Left renal cortex interstitium (tissue), 4 donors: ENCODE data around the gene KBTBD8. TPM values are rescaled to one million over a fixed set of nuclear protein-coding genes. Genes with fewer than 3 reads are reported as not detected.

Experiments
- DNase-seq, 4 donors: peaks; one replicate each; pipeline ENCODE4 v3.0.0-alpha.2; 2013; ENCODE audit warnings: low read depth in 4 of 4, low spot score in 2 of 4, missing footprints in 1 of 4
- polyA plus RNA-seq, 4 donors: library from polyadenylated mRNA; unstranded; fragments of 120-200 nt; gene quantifications; one replicate each; pipeline ENCODE4 v1.2.1, GENCODE V29; 2013; ENCODE audit not compliant: insufficient read length in 4 of 4

Gene KBTBD8, protein sequence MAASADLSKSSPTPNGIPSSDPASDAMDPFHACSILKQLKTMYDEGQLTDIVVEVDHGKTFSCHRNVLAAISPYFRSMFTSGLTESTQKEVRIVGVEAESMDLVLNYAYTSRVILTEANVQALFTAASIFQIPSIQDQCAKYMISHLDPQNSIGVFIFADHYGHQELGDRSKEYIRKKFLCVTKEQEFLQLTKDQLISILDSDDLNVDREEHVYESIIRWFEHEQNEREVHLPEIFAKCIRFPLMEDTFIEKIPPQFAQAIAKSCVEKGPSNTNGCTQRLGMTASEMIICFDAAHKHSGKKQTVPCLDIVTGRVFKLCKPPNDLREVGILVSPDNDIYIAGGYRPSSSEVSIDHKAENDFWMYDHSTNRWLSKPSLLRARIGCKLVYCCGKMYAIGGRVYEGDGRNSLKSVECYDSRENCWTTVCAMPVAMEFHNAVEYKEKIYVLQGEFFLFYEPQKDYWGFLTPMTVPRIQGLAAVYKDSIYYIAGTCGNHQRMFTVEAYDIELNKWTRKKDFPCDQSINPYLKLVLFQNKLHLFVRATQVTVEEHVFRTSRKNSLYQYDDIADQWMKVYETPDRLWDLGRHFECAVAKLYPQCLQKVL
- polyA plus RNA-seq: 1 to 10 TPM; 1.2 to 1.3 (median 1.2) TPM

- peak; percentile 94 to 98 (median 95) for DNase-seq
These were observed at the start of gene KBTBD8 for GRCh38 chr3:66998113-66998903. Gene KBTBD8, plus strand, starts transcription at chr3:66998307. Its CDS starts 49 bp downstream, at chr3:66998356.

DNA sequence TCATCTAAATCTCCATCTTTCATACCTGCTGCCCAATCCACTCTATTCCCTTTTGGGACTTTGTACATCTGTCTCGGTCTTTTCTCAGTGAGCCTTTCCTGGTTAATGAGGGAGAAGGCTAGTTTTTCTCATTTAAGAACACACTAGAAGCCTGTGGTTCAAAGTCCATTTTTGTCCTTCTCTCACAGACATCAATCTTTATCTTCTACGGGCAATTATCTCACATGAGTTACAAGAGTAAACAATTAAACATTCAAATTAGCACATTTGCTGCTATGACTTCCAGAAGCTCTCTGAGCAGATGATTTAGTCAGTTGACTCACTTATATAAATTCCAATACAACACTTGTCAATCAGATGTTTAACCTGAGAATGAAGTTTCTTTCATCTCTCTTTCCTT is 49.3 kb upstream of the KBTBD8 start:
- no peak for DNase-seq

DNA sequence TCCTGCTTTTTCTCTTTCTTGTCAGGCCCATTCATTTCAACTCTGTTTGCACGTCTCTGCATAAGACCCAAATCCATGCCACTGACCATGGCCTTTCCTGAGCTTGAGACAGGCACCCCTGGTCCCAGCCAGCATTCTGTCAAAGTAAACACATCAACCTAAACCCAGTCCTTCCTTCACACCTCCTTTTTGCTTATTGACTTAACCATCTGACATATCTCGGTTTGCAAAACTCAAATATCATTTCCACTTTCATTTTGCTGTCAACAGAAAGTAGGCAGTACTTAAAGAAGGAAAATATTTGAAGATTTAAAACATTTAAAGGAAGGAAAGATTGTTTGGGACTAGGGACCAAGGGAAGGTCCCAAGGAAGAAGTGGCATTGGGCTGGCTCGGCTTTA is 48.2 kb upstream of the KBTBD8 start:
- DNase-seq: no peak

DNA sequence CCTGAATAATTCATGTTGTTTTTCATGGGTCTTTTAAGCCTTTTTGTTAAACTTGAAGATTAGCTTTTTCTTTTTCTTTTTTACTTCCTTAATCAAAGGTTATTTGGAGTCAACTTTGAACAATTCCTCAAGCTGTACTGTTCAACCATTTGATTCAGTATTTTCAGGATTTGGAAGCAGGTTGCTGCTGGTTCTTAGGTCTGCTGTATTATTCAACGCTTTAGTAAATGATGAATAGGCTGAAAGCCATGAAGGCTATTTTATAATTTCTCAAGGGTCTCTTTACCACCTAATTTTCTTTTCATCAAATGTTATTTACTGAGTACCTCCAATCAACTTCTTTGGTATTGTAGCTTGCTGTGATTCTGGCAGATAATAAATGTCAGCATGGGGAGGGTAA is 45.8 kb upstream of the KBTBD8 start:
- DNase-seq: no peak

- DNase-seq: no peak
These were observed 44.1 kb upstream of the KBTBD8 start for GRCh38 chr3:66953934-66954445.

GRCh38 chr3:66956742-66957141 is 41.4 kb upstream of the KBTBD8 start:
- DNase-seq: no peak

GRCh38 chr3:66957367-66957766 is 40.7 kb upstream of the KBTBD8 start:
- DNase-seq: no peak

GRCh38 chr3:66958067-66958466 is 40.0 kb upstream of the KBTBD8 start:
- no peak for DNase-seq

- DNase-seq: no peak
These were observed 35.4 kb upstream of the KBTBD8 start for GRCh38 chr3:66962664-66963063.

GRCh38 chr3:66971245-66971644 is 26.9 kb upstream of the KBTBD8 start:
- DNase-seq: no peak

DNA sequence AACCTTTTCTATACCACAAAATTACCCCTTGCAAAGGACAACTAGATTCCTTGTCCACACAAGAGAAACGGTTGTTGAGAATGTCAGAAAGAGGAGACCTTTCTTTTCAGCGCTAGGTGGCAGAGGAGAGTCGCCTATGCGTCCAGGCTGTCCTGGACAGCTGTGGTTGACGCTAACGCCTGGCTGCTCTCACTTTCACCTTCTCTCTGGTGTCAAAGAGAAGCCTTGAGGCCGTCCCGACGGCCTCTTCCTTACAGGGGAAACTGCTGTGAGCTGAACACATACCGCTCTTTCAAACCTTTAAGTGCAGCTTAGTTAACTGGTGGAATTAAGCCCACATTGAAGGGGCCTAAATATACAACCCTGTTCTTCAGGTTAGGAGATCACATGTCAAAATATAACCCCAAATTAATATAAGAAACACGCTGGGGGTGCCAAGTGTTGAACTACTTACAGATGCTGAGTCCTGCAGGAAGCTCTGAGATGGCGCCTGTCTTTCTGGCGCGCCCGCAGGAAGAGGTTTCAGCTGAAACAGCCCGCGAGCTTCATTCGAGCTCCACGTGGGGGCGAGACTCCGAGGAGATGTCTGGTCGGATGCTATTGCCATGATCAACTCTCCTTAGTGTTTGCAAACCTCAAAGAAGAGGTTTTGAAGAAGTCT is 26.1 kb upstream of the KBTBD8 start:
- DNase-seq: peak; percentile 39 to 70 (median 47)

DNA sequence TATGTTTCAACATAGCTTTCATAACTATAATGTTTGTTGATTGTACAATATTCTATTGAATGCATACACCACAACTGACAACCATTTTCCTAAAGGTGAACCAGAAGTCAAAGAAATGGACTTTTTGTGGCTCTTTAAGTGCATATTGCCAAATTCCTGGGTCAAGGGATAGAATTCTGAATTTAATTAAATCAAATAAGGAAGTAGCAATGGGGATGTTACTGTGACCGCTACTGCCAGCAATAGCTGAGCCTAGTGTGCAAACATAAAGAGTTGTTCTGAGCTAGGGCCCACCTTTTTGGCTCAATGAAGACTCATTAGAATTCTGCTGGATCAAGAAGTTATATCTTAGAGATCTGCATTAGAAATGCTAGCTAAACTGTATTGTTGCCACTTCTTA is 17.3 kb upstream of the KBTBD8 start:
- no peak for DNase-seq

DNA sequence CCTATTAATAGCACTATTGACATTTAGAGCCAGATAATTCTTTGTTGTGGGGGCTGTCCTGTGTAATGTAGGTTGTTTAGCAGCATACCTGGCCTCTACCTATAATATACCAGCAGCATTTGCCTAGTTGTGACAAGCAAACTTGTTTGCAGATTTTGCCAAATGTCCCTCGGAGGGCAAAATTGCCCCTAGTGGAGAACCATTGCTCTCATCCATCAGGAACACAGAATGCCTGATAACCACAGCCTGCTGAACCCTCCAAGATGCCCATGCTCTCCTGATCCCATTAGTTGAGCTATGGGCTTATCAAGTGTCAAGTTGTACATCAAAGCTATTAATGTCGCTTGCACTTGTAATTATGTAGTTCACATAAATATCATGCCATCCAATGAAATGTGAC is 15.0 kb upstream of the KBTBD8 start:
- no peak for DNase-seq

DNA sequence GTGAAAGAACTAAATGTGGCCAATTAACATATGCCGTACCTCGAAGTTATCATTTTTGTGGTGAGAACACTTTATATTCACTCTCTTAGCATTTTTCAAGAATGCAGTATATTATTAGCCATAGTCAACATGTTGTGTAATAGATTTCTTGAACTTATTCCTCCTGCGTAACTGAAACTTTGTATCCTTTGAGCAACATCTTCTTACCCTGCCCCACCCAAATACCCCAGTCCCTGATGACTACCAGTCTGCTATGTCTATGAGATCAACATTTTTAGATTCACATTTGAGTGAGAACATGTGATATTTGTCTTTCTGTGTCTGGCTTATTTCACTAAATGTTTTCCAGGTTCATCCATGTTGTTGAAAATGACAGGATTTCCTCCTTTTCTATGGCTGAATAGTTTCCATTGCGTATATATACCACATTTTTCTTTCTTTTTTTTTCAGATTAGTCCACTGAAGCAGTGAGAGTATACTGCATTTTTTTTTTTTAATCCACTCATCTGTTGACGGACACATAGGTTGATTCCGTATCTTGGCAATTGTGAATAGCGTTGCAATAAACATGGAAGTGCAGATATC is 12.7 kb upstream of the KBTBD8 start:
- no peak for DNase-seq

DNA sequence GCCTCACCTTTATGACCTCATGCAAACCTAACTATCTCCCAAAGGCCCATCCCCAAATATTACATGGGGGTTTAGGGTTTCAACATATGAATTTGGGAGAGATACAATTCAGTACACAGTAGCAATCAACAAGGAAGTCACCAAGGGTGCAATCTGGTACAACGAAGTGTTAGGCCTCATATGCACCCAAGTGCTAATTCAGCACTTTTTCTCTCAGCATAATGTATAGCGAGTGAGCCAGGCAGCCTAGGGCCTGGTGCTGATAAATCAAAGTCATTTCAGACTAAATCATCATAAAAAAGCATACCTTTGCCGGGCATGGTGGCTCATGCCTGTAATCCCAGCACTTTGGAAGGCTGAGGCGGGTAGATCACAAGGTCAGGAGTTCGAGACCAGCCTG is 11.7 kb upstream of the KBTBD8 start:
- no peak for DNase-seq

DNA sequence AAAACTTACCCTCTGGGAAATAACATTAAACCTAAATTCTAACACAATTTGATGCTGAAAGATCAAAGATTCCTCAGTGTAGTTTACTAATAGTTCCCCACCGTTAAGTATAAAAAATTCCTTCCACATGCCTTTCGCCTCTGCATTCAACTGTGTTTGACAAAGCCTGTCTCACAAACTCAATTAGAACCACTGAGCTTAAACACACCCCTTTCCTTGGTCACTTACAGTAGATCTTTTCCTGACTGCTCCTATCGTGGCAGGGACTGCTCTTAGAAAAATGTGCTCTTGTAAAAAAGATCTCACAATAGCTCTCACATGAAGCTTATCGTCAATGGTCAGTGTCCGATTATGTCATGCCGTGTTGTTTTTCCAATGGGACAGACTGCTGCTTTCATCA is 8.9 kb upstream of the KBTBD8 start:
- DNase-seq: no peak

GRCh38 chr3:66989860-66990696 is 8.0 kb upstream of the KBTBD8 start:
- DNase-seq: no peak

- DNase-seq: no peak
These were observed 6.6 kb upstream of the KBTBD8 start for GRCh38 chr3:66991459-66991858.

DNA sequence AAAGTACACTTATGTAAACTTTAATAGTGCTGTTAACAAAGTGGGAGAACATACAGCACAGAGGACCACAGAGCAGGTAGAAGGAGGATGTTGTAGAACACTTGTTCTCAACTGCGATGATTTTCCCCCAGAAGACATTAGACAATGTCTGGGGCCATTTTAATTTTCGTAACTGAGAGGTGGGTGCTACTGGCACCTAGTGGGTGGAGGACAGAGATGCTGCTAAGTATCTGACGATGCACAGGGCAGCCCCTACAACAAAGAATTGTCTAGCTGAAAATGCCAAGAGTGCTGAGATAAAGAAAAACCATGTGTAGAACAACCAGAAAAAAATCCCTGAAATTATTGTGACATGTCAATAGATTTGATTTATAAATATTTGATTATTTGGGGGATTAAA is 5.0 kb upstream of the KBTBD8 start:
- no peak for DNase-seq
